Measurements from ENCODE around the gene AMPH.
"Not testable (repeated sequence)": the region's sequence is repeated elsewhere in the genome, so short reads cannot be mapped to it uniquely, and the experiment has no call there.

The AMPH gene

GRCh38 chr7:38580485-38580884, 50.7 kb downstream of the AMPH start:
- TF ChIP-seq CTCF (conservative IDR thresholded peaks at IDR 0.05) = no peak
- no peak overlapping the region for H3K27ac ChIP-seq

DNA sequence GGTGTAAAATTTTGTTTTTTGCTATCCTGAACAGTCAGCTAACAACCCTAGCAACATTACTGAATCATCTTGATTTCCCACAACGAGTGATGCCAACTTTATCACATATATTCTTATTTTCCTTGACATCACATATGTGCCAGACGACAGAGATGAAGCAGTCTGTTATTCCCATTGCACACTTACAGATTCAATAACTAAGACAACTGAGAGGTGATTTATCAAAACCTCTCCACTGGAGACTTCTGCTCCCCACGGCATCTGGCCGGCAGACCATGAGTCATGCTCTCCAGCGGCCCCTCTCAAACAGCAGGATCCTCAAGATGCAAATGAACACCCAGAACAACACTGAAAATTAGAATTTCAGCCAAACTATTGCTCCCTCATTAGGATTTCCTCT, 57.1 kb downstream of the AMPH start:
- no peak overlapping the region for H3K27ac ChIP-seq
- TF ChIP-seq CTCF (conservative IDR thresholded peaks at IDR 0.05) = no peak

DNA sequence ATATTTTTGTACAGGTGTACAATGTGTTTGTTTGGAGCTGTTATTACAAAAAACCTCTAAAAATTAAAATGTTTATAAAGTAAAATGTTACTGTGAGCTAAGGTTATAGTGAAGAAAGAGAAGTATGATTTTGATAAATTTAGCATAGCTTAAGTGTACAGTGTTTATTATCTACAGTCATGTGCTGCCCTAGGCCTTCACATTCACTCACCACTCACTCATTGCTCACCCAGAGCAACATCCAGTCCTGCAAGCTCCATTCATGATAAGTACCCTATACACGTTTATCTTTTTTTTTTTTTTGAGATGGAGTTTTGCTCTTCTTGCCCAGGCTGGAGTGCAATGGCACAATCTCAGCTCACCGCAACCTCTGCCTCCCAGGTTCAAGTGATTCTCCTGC, 59.6 kb downstream of the AMPH start:
- H3K27ac ChIP-seq = not testable (repeated sequence)

GRCh38 chr7:38568497-38568896, 62.7 kb downstream of the AMPH start:
- no peak overlapping the region for H3K27ac ChIP-seq
- TF ChIP-seq CTCF (conservative IDR thresholded peaks at IDR 0.05) = no peak

GRCh38 chr7:38565289-38565688, 65.9 kb downstream of the AMPH start:
- no peak for TF ChIP-seq CTCF (conservative IDR thresholded peaks at IDR 0.05)
- no peak overlapping the region for H3K27ac ChIP-seq

GRCh38 chr7:38563741-38564140, 67.4 kb downstream of the AMPH start:
- TF ChIP-seq CTCF (conservative IDR thresholded peaks at IDR 0.05) = no peak
- no peak overlapping the region for H3K27ac ChIP-seq

DNA sequence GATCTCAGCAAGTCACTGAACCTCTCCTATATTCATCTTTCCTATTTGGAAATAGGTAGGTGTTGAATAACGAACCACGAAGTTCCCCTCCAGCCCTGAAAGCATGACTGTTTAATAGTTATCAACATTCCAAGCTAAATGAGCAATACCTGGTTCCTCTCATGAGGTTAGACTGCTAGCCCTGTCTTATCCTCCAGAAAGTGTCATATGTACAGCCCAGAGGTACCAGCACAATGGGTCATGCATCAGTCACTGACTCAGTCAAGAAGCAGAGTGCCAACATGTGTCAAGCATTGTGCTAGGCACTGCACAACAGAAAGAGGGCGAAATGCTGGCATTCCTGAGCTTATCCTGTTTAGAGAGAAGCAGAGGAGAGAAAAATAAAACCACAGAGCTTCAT, 70.0 kb downstream of the AMPH start:
- TF ChIP-seq CTCF (conservative IDR thresholded peaks at IDR 0.05) = no peak

DNA sequence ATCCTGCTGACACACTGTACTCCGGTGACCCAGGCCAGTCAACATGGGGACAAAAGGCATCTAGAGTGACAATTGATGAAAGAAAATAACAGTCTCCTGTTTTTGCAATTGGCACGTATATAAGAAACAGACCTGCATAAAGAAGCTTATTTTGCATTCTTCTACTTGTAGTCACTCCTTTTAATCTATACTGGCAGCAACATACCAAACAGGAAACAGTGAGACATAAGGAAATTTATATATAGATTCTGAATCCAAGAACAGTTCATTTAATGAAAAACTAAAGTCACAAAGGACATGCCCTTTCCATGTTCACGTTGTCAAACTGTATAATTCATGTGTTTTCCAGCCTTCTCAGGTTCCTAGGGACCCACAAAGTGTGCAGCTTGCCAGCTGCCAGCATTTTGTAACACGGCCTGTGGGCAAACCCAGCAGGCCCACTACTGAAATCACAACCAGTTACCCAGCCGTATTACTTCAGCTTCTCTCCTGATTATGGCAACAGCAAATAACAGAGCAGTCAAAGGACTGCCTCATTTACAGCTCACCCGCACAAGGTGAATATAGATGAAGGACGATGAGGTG, 72.3 kb downstream of the AMPH start:
- H3K27ac ChIP-seq = no peak overlapping the region
- no peak for TF ChIP-seq CTCF (conservative IDR thresholded peaks at IDR 0.05)

More for the DNA sequence above, 70.0 kb downstream of the AMPH start:
- H3K27ac ChIP-seq = no peak overlapping the region
